ENCODE data around the gene SOX13.

- TF ChIP-seq CTCF (IDR thresholded peaks at IDR 0.05) (no peak), POLR2A (IDR thresholded peaks at IDR 0.05) (no peak), POLR2AphosphoS5 (IDR thresholded peaks at IDR 0.05; ENCODE audit: insufficient read depth in 1 of 2, low read depth in 1 of 2) (no peak)
Measured at GRCh38 chr1:204114606-204115005, 41.7 kb downstream of the SOX13 start.

Data from vagina (tissue), 2 donors.